ENCODE data around the gene KIRREL1. TPM values are rescaled to one million over a fixed set of nuclear protein-coding genes. Genes with fewer than 3 reads are reported as not detected.

Gene KIRREL1
- total and polyA plus RNA-seq, 2 of the 13 experiments (the other 11 are each of a cell fraction or from before 2014, with no cell fraction given): 0.02 to 0.03 TPM

GRCh38 chr1:158102881-158103674, 109.6 kb downstream of the KIRREL1 start (continued):
- TF ChIP-seq KIAA2018 (CRISPR knock-in tag; IDR thresholded peaks at IDR 0.05; ENCODE audit: borderline replicate concordance) (no peak), ZNF230 (CRISPR knock-in tag; IDR thresholded peaks at IDR 0.05) (no peak), FOXK1 (CRISPR knock-in tag; IDR thresholded peaks at IDR 0.05; ENCODE audit: borderline replicate concordance, low read depth) (no peak), SP4 (CRISPR knock-in tag; IDR thresholded peaks at IDR 0.05) (no peak), FIP1L1 (IDR thresholded peaks at IDR 0.05; ENCODE audit: borderline replicate concordance, insufficient read depth, low read depth, low read length) (no peak), SIN3B (IDR thresholded peaks at IDR 0.05; ENCODE audit: low read length) (no peak), THAP7 (CRISPR knock-in tag; IDR thresholded peaks at IDR 0.05) (no peak)
- TF ChIP-seq, protein P1, sequence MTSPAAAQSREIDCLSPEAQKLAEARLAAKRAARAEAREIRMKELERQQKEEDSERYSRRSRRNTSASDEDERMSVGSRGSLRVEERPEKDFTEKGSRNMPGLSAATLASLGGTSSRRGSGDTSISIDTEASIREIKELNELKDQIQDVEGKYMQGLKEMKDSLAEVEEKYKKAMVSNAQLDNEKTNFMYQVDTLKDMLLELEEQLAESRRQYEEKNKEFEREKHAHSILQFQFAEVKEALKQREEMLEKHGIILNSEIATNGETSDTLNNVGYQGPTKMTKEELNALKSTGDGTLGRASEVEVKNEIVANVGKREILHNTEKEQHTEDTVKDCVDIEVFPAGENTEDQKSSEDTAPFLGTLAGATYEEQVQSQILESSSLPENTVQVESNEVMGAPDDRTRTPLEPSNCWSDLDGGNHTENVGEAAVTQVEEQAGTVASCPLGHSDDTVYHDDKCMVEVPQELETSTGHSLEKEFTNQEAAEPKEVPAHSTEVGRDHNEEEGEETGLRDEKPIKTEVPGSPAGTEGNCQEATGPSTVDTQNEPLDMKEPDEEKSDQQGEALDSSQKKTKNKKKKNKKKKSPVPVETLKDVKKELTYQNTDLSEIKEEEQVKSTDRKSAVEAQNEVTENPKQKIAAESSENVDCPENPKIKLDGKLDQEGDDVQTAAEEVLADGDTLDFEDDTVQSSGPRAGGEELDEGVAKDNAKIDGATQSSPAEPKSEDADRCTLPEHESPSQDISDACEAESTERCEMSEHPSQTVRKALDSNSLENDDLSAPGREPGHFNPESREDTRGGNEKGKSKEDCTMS (CRISPR knock-in tag; conservative IDR thresholded peaks at IDR 0.05): no peak

Measured in HepG2 (cell line).